ENCODE results near the gene MZT1. TPM values are rescaled to one million over a fixed set of nuclear protein-coding genes. Genes with fewer than 3 reads are reported as not detected.

The MZT1 gene
- total and polyA plus RNA-seq, 10 of the 15 experiments (the other 5 are each of a cell fraction or from before 2014, with no cell fraction given): 16.2 to 47.6 (median 25.4) TPM

- TF ChIP-seq EP300 (IDR thresholded peaks at IDR 0.05; ENCODE audit: borderline replicate concordance in 1 of 2, control insufficient read depth in 1 of 2, low read depth in 2 of 2, low read length in 2 of 2) (no peak), YBX1 (IDR thresholded peaks at IDR 0.05) (no peak)
These were observed 33.6 kb downstream of the MZT1 start (continued) for GRCh38 chr13:72693832-72694231.

- no peak overlapping the region for H3K4me3 ChIP-seq
- no peak for FAIRE-seq
- CTCF ChIA-PET: no interaction called here
These were observed 34.4 kb downstream of the MZT1 start for GRCh38 chr13:72692884-72693514.

GRCh38 chr13:72689181-72689696 lies 38.2 kb downstream of the MZT1 start:
- SMC1A ChIA-PET (ENCODE audit: uncharacterized antibody, unreplicated experiment): no interaction called here
- no peak for FAIRE-seq
- no peak for DNase-seq (ENCODE audit: low read depth, low spot score)
- RAD21 ChIA-PET (ENCODE audit: unreplicated experiment): no interaction called here
- no TSS peak for BruUV-seq (replicated peaks)
- no peaks in the 10 kb centered on the region; the same call in 2 of the 3 replicates for H3K9me3 ChIP-seq (replicated peaks; ENCODE audit: control insufficient read depth, insufficient read depth, low read length)
- intact Hi-C loops (cut with micrococcal nuclease; ENCODE audit: unreplicated experiment) (no loop called here), in situ Hi-C loops (cut with MboI) (no loop called here)
- no peak overlapping the region for H3K9ac ChIP-seq (ENCODE audit: control insufficient read depth, insufficient read depth, low read length)
- H3K27me3 ChIP-seq (replicated peaks in 1 of 2; ENCODE audit: control insufficient read depth in 2 of 2, insufficient read depth in 2 of 2, low read length in 1 of 2): no peaks in the 10 kb centered on the region; a peak in 1 of 4 replicates
- H4K20me1 ChIP-seq (ENCODE audit: control insufficient read depth, insufficient read depth): no peaks in the 10 kb centered on the region
- TF ChIP-seq BCL11A (IDR thresholded peaks at IDR 0.05; ENCODE audit: low read depth, low read length) (no peak), RAD21 (IDR thresholded peaks at IDR 0.05; ENCODE audit: insufficient read depth, low read depth, low read length) (no peak), LARP7 (IDR thresholded peaks at IDR 0.05) (no peak), HDAC6 (IDR thresholded peaks at IDR 0.05; ENCODE audit: unreplicated experiment) (no peak), IKZF1 (conservative IDR thresholded peaks at IDR 0.05) (no peak), JUNB (IDR thresholded peaks at IDR 0.05) (no peak), TBL1XR1 (IDR thresholded peaks at IDR 0.05; ENCODE audit: low read depth, low read length) (no peak), POLR2AphosphoS5 (IDR thresholded peaks at IDR 0.05; ENCODE audit: low read length) (no peak), CREM (IDR thresholded peaks at IDR 0.05; ENCODE audit: low read depth) (no peak), ZNF384 (IDR thresholded peaks at IDR 0.05; ENCODE audit: borderline replicate concordance, low read depth, low read length) (no peak), NFYB (IDR thresholded peaks at IDR 0.05; ENCODE audit: insufficient read depth, low read depth, low read length) (no peak)
- no peak overlapping the region for H3K27ac ChIP-seq (ENCODE audit: control insufficient read depth, insufficient read depth)
- no peaks in the 10 kb centered on the region for H3K36me3 ChIP-seq (ENCODE audit: control insufficient read depth in 2 of 2, insufficient read depth in 2 of 2, low read length in 1 of 2)
- H3K4me1 ChIP-seq (ENCODE audit: control insufficient read depth, insufficient read depth, low read length): no peaks in the 10 kb centered on the region
- CTCF ChIA-PET: no interaction called here
- no peak overlapping the region for H3K4me2 ChIP-seq (ENCODE audit: control insufficient read depth, insufficient read depth)
- H3K79me2 ChIP-seq (ENCODE audit: control insufficient read depth, insufficient read depth, low read length): no peaks in the 10 kb centered on the region
- no peak overlapping the region for H3K4me3 ChIP-seq
- POLR2A ChIA-PET: no interaction called here
- no peak overlapping the region for H2AFZ ChIP-seq (ENCODE audit: control insufficient read depth, low read depth, low read length)
- no peak for ATAC-seq

More at GRCh38 chr13:72692884-72693514, 34.4 kb downstream of the MZT1 start:
- intact Hi-C loops (cut with micrococcal nuclease; ENCODE audit: unreplicated experiment) (no loop called here), in situ Hi-C loops (cut with MboI) (no loop called here)
- Histone ChIP-seq H3K79me2 (ENCODE audit: control insufficient read depth, insufficient read depth, low read length) (no peaks in the 10 kb centered on the region), H2AFZ (ENCODE audit: control insufficient read depth, low read depth, low read length) (no peak overlapping the region), H3K4me2 (ENCODE audit: control insufficient read depth, insufficient read depth) (no peak overlapping the region), H3K36me3 (ENCODE audit: control insufficient read depth in 2 of 2, insufficient read depth in 2 of 2, low read length in 1 of 2) (no peaks in the 10 kb centered on the region), H4K20me1 (ENCODE audit: control insufficient read depth, insufficient read depth) (no peaks in the 10 kb centered on the region), H3K9ac (ENCODE audit: control insufficient read depth, insufficient read depth, low read length) (no peak overlapping the region), H3K27me3 (replicated peaks in 1 of 2; ENCODE audit: control insufficient read depth in 2 of 2, insufficient read depth in 2 of 2, low read length in 1 of 2) (no peaks in the 10 kb centered on the region; a peak in 1 of 4 replicates), H3K27ac (ENCODE audit: control insufficient read depth, insufficient read depth) (no peak overlapping the region), H3K9me3 (replicated peaks; ENCODE audit: control insufficient read depth, insufficient read depth, low read length) (no peaks in the 10 kb centered on the region; the same call in 2 of the 3 replicates), H3K4me1 (ENCODE audit: control insufficient read depth, insufficient read depth, low read length) (no peaks in the 10 kb centered on the region)
- TF ChIP-seq RAD21 (IDR thresholded peaks at IDR 0.05; ENCODE audit: insufficient read depth, low read depth, low read length) (no peak), ETV6 (conservative IDR thresholded peaks at IDR 0.05 in 1 of 2, IDR thresholded peaks at IDR 0.05 in 1 of 2; ENCODE audit: borderline replicate concordance in 1 of 2, low read depth in 1 of 2) (no peak)
- ChIA-PET SMC1A (ENCODE audit: uncharacterized antibody, unreplicated experiment) (no interaction called here), RAD21 (ENCODE audit: unreplicated experiment) (no interaction called here), POLR2A (no interaction called here)
- no peak for DNase-seq (ENCODE audit: low read depth, low spot score)
- BruUV-seq (replicated peaks): no TSS peak
- WGBS (ENCODE audit: insufficient coverage, insufficient replicate concordance, low lambda C conversion rate, missing lambda C conversion rate): 10% methylated on average over 5 of the region's 5 CpGs
- no peak for ATAC-seq

Data from GM12878 (cell line).